ENCODE data around the gene SND1.

DNA sequence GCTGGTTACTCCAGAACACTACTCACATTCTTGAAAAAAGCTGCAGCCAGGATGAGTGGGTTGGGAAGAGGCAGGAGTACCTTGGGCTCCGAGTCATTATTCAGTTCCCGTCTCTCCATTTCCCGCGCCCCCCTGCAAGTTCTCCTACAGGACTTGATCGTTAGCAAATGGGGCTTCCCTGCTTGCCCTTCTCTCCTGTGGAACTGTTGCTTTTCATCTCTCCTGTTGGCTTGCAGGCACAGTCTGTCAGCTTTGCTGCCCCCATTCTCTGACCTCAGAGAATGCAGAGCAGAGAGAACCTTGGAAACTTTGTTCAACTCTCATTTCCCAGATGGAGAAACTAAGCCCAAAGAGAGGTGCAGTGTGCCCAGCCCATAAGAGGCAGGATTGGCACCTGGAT, 414.9 kb downstream of the SND1 start:
- TF ChIP-seq, protein P1, sequence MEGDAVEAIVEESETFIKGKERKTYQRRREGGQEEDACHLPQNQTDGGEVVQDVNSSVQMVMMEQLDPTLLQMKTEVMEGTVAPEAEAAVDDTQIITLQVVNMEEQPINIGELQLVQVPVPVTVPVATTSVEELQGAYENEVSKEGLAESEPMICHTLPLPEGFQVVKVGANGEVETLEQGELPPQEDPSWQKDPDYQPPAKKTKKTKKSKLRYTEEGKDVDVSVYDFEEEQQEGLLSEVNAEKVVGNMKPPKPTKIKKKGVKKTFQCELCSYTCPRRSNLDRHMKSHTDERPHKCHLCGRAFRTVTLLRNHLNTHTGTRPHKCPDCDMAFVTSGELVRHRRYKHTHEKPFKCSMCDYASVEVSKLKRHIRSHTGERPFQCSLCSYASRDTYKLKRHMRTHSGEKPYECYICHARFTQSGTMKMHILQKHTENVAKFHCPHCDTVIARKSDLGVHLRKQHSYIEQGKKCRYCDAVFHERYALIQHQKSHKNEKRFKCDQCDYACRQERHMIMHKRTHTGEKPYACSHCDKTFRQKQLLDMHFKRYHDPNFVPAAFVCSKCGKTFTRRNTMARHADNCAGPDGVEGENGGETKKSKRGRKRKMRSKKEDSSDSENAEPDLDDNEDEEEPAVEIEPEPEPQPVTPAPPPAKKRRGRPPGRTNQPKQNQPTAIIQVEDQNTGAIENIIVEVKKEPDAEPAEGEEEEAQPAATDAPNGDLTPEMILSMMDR (IDR thresholded peaks at IDR 0.05) = no peak
- TF ChIP-seq POLR2A (IDR thresholded peaks at IDR 0.05) = no peak

All from body of pancreas (tissue), 4 donors.